ENCODE results near the gene KCNJ10. TPM values are rescaled to one million over a fixed set of nuclear protein-coding genes. Genes with fewer than 3 reads are reported as not detected.
"Not testable (repeated sequence)": the region's sequence is repeated elsewhere in the genome, so short reads cannot be mapped to it uniquely, and the experiment has no call there.

Gene KCNJ10
- total RNA-seq, 1 donor from 2014 or later: not detected

DNA sequence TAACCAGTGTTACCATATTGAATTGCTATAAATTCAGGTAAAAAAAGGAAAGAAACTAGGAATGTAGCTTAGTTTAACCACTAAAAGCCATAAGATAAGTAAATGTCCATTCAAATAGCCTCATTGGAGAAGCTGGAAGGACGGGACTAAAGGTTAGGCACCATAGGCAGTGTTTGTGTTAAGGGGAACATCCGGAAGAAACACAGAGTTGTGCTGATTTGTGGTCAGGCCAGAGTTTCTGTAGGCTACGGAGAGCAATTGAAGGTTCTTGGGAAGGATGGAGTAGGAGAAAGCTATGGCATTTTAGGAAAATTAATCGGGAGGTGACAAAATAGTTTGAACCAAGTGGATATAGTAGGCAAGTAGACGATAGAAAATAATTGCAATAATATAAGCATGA is 1.3 kb upstream of the KCNJ10 start:
- DNase-seq (ENCODE audit: missing footprints): no peak
- ATAC-seq: no peak
- intact Hi-C loops (cut with DNase I): no loop called here

DNA sequence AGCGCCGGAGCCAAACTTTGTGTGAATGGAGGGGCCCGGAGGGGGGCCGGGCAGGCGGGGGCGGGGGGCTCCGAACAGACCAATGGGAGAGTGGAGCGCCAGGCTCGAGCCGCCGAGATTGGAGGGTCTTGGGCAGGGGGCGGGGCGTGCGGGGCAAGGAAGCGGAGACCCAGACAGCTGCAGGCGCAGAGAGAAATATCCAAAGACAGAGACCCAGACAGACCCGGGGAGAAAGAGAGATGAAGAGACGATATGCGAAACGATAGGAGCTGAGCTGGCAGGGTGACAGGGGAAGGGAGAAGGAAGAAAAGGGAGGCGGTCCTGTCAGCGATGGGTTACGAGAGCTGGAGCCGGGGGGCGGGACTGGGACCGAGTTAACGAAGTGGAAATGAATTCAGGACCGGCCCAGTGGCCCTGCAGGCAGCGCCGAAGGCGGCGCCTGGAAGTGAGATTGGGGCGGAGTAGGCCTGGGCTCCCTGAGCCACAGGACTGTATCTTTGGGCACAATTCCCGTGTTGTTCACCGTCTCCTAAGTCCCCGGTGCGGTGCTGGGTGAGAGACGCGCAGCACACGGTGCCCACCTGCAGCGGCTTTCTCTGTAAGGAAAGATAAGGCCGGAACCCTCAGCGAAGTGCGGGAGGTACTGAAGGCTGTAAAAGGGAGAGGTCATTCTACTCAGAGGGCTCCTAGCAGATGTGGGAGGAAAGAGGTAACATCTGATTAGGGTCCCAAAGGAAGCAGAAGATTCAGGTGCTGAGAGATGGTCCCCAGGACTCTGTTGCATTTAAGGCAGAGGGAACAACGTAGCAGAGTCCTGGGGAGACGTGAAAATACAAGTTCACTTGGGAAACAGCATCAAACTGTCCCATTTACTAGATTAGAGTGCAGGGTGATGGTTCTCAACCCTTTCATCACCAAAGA is 543 bp upstream of the KCNJ10 start:
- ATAC-seq (peak; percentile 95), DNase-seq (ENCODE audit: missing footprints) (peak; percentile 88)
- intact Hi-C loops (cut with DNase I): no loop called here

DNA sequence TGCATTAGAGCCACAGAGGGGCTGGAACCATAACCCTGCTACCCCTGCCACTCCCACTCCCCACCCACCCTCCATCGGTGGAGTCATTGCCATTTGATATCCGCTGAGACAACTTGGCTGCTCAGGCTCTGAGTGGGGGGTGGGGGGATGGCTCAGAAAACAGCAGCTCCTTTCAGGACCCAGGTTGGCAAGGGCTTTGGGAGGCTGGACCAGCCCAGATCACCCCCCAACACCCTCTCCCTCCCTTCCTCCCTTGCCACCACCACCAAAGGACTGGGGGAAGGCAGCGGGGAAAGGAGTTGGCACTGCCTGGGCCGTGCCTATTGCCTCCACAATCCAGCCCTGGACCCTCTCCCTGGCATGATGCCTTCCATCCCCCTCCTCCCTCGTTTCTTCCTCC is 1.7 kb downstream of the KCNJ10 start:
- DNase-seq (ENCODE audit: missing footprints) (no peak), ATAC-seq (no peak)
- intact Hi-C loops (cut with DNase I): no loop called here

DNA sequence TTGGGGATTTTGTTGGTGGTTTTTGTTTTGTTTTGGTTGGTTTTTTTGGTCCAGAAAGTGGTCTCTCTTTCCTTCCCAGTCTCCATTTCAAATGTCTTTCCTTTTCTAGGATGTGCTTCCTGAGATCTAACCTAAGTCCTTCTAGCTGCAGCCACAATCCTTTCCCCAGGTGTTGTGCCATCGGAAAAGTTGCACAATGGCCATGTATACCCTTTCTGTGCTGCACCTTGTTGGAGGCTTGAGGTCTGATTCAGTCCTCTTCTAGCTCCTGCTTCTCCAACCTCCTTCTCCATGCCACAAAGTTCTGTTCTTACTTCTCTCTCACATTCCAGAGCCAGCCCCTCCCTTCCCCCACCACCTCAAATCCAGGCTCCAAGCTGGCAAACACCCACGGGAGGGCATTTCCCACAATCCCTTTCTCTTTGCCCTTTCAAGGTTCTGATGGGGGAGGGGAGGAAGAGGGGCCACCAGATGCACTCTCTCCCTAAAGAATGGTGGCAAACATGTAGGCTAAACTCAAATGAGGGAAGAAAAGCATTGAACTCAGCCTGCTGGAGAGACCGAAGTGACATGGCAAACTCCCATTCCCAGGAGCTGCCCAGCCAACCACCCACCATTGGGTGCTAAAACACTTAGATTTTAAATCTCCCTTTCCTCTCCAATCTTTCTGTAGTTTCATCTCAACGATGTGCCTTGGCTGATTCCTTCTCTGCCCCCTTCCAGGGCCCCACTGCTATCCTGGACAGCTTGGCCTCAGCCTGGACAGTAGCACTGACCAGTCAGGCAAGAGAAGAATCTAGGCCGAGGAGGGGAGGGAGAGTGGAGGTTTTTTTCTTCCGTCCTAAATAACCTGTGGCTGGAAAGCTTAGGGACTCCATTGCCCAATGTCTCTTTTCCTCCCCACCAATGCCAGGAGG is 2.9 kb downstream of the KCNJ10 start:
- DNase-seq (ENCODE audit: missing footprints) (no peak), ATAC-seq (no peak)
- intact Hi-C loops (cut with DNase I): no loop called here

DNA sequence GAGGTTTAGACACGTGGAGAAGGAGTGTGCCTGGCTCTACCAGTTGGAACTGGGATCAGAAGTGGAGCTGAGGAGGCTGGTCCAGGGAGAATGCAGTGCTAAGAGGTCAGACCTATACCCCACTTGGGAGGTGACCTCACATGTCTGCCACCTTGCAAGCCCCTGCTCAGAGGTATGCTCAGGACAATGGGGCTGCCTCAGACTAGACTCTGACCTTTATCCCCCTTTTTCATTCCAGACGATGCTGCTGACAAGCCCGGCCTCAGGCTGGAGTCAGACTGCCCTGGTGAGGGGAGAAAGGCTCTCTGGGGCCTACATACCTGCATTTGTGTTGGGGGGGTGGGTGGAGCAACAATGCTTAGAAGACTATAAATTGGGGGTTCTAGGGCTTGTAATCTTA is 5.2 kb downstream of the KCNJ10 start:
- no peak for DNase-seq (ENCODE audit: missing footprints)
- no peak for ATAC-seq

DNA sequence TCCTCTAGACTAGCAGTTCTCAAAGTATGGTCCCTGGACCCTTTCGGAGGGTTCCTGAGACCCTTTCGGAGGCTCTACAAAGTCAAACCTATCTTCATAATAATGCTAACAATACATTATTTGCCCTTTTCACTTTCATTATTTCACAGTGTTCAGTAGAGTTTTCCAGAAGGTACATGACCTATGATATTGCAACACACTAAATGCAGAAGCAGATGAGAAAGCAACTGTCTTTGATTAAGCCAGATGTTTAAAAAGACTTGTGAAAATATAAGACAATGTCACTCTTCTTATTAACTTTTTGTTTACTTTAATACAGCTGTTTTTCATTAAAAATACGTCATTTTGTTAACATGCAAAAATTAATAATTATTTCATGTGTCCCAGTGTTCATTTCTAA is 5.8 kb downstream of the KCNJ10 start:
- intact Hi-C loops (cut with DNase I): no loop called here
- ATAC-seq: no peak

More for the DNA sequence above, 5.2 kb downstream of the KCNJ10 start:
- intact Hi-C loops (cut with DNase I): no loop called here

DNA sequence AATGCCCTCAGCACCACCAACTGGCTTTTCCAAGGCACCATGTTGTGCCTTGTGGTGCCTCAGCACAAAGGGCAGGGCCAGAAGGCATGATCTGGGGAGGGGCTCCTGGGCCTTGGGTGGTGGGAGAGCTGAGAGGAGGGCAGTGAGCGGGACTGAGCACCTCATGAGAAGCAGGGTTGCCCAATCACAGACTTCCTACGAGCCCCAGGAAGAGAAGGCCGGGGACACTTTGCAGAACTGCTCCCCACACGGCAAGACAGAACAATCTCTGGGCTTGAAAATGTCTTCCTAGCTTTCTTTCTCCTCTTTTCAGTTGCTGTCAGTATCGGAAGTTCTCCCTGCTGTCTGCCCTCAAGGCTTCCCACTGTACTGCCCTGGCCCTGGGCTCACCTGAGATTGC is 6.8 kb downstream of the KCNJ10 start:
- ATAC-seq (no peak), DNase-seq (ENCODE audit: missing footprints) (no peak)
- intact Hi-C loops (cut with DNase I): no loop called here

More for the DNA sequence above, 5.8 kb downstream of the KCNJ10 start:
- no peak for DNase-seq (ENCODE audit: missing footprints)

DNA sequence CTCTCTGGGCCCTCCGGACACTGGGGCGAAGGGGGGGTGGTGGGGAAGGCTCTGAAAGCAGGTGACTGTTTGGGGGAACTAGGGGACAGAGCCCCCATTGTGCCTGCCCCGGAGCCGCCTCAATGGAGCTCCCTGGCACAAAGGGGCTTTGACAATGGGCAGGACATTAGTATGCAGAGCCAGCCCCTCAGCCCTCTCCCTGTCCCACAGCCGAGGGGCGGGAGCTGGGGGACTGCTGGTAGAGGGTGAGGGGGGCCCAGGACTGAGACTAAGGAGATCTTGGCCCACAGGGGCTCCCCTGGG is 7.8 kb downstream of the KCNJ10 start:
- intact Hi-C loops (cut with DNase I): no loop called here
- DNase-seq (ENCODE audit: missing footprints): no peak
- ATAC-seq: no peak

DNA sequence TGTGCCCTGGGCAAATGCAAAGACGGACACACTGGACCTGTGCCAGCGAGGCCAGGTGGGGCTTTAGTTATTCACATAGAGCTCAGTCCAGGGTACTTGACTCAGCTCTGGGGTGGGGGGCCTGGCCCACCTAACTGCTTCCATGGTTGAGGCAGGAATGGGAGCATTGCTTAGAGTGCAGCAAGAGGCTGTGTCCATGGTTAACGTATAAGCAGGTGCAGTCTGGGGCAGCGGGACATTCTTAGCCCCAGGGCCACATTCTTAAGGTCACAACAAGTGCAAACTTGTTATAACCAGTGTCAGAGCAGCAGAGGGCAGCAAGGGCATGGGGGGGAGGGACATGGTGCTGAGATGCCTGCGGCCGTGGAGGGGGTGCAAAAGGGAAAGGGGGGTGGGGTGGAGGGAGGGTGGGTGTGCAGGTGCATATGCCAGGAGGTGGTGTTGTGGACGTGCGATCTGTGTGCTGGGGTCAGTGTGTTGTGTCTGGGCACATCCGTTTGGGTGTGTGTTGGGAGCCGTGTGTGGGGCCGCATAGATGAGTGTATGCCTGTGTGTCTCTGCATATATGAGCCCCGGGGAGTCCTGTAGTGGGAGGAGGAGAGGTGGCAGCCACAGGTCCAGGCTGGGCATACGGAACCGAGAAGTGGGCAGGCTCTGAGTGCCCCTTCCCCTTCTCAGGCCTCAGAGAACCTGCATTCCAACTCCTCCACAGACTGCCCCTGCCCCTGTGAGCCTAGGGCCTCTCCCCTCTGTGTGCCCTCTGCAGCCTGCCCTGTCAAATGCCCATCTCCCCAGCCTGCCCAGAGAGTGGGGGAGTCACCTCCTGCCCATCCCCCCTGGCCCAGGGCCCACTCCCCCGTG is 8.4 kb downstream of the KCNJ10 start:
- intact Hi-C loops (cut with DNase I): no loop called here
- ATAC-seq (peak; percentile 37), DNase-seq (ENCODE audit: missing footprints) (no peak)

DNA sequence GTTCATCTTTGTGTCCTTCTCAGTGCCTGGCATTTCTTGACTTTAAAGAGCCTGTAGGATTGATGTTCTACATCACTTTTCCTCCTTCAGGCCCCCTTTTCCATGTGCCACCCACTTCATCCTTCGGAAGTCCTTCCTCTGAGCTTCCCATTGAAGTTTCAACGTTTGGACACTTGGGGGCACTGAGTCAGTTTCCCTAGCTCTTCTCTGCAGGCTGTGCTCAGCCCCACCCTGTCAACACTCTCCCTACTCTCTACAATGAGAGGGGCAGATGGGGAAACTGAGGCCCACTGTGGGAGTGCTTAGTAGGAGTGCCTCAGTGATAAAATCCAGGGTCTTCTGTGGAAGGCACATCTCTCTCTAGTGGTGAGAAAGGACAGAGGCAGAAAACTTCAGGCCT is 11.9 kb downstream of the KCNJ10 start:
- intact Hi-C loops (cut with DNase I): no loop called here
- ATAC-seq (no peak), DNase-seq (ENCODE audit: missing footprints) (no peak)

DNA sequence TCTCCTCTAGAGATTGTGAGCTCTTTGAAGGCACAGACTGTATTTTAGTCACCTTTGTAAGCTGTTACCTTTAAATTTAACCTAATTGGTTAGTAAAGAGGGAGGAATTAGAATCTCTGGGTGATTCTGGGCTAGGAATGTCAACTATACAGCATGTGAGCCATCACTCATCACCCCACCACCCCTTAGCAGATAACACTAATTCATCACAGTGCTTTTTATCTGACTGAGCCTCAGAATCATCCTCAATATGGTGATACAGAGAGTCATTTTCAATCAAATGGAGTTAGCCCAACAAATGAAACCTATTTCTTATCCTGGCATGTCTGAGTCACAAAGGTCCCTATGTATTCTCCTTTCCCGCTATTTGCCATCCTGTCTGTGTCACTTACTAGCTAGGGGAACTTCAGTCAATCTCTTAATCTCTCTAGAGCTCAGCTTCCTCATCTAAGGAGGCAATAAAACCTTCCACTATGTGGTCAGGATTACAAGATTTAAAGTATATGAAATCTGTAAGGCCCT is 13.3 kb downstream of the KCNJ10 start:
- DNase-seq (ENCODE audit: missing footprints) (no peak), ATAC-seq (no peak)
- intact Hi-C loops (cut with DNase I): no loop called here

DNA sequence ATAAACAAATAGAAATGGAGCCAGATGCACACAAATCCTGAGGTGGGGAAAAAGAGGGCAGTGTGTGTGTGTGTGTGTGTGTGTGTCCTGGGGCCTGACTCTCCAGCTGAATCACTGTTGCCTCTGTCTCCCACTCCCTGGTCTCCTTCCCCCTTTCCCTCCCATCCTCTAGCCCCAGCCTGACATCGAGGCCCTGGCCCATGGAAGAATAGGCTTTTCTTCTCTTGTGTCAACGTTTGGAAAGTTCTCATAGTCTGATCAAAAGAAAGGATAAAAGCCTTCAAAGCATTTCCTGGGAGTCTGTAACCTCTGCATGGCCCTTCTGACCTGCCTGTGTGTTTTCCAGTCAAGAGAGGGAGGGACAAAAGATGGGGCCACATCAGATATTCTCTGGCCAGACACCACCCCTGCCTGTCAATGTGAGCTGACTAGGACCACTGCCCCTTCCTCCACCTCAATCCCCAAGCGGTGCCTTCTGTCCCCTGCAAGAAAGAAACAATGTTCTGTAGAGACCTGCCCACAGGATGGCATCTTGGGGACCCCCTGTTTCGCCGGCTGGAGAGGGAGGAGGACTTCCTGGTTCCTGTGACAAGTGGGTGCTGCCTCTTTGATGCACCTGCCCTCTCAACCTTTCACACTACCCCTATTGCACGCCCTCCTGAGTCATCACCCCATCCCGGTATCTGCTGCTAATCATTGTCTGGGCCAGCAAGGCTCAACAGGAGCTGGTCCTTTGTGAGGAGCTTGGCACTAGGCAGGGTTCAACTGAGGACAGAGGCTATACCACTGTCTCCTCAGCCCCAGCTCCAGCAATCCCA is 16.2 kb downstream of the KCNJ10 start:
- DNase-seq (ENCODE audit: missing footprints) (no peak), ATAC-seq (no peak)
- intact Hi-C loops (cut with DNase I): no loop called here

DNA sequence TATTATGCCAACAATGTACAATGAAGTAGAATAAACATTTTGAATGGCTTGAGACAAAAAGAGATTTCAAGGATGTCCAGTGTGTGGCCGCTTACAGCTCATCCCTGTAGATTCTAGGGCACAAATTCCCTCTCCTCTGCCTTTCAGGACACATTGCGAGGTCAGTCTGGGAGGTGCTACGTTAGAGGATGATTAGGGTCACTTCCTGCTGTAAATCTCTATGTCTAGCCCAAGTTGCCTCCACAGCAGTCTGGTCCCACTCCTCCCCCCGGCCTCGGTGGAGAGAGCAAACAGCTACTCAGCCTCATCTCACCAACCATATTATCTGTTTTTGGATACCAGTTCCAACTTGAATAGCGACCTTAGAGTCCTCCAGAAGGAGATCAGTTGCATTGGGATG is 17.0 kb downstream of the KCNJ10 start:
- intact Hi-C loops (cut with DNase I): no loop called here

DNA sequence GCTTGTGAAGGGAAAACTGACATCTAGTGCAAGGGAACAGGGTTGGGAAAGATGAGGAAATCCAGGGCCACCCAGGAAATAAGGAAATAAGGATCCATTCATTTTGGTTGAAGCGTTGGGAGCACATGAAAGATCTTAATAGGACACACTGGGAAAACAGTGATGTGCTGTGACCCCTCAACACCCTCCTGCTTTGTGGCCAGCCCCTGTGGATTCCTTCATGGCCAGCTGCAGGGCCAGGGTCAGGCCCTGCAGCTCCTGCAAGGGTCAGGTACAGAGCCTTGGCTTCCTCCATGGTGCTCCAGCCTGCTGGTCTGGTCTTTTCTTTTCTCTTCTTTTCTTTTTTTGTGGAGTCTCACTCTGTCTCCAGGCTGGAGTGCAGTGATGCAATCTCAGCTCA is 19.3 kb downstream of the KCNJ10 start:
- no peak for ATAC-seq
- intact Hi-C loops (cut with DNase I): no loop called here
- DNase-seq (ENCODE audit: missing footprints): no peak

More for the DNA sequence above, 17.0 kb downstream of the KCNJ10 start:
- DNase-seq (ENCODE audit: missing footprints): no peak
- ATAC-seq: no peak

DNA sequence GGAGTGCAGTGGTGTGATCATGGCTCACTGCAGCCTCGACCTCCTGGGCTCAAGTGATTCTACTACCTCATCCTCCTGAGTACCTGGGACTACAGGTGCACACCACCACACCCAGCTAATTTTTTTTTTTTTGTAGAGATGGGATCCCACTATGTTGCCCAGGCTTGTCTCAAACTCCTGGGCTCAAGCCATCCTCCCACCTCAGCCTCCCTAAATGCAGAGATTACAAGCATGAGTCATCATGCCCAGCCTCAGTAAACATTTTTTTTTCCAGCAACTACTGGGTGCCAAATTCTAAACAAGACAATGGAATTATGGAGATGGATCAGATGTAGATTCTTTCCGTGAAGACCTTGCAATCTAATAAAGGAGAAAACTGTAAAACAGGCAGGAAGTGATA is 19.8 kb downstream of the KCNJ10 start:
- DNase-seq (ENCODE audit: missing footprints); ATAC-seq; intact Hi-C loops (cut with DNase I): not testable (repeated sequence)

DNA sequence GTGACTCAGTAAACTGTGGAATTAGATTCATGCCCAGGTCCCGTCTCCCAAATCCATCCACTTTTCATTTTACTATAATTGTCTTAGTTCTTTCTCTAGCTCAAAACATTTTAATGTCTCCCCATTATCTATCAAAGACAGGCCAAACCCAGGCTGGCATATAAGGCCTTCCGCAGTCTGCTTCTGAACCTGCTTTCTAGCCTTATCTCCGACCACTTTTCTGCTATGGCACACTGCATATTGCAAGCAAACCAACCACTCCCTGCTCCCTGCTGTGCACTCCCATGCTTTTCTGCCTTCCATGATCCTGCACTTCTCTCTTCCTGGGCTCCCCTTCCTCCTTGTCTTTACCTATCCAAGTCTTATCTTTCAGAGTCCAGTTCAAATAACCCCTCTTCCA is 20.9 kb downstream of the KCNJ10 start:
- no peak for DNase-seq (ENCODE audit: missing footprints)
- no peak for ATAC-seq
- intact Hi-C loops (cut with DNase I): no loop called here

DNA sequence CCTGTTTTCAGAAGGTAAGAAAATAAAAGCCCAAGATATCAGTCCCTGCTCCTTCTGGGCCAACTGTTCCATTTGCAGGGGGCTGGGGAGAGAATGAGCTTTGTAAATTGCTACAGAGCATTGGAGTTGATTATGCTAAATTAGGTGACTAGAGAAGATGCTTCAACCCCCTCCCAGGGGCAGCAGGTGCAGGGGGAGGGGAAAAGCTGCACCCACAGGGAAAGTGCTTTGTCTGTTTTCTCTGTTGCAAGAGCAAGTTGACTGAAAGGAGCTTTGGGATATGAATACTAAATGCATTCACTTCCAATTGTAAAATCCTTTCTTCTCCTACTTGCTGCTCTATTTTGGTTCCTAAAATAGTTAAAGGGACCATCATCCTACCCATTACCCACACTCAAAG is 21.6 kb downstream of the KCNJ10 start:
- intact Hi-C loops (cut with DNase I): no loop called here
- DNase-seq (ENCODE audit: missing footprints): no peak
- no peak for ATAC-seq

Data from Right ventricle myocardium inferior (tissue), 1 donor.